GM21737 (cell line): Measurements from ENCODE around the gene SYTL3.
"Not testable (repeated sequence)": the region's sequence is repeated elsewhere in the genome, so short reads cannot be mapped to it uniquely, and the experiment has no call there.

ENCODE experiments used
- ATAC-seq: cut with Tn5 transposase; IDR thresholded peaks from one replicate; pipeline ENCODE4 v1.9.1; 2021; ENCODE audit warnings: mild to moderate bottlenecking, moderate library complexity; ENCODE audit not compliant: unreplicated experiment

SYTL3 gene

GRCh38 chr6:158649289-158650143, at the start of gene SYTL3:
SYTL3 (plus strand) TSS chr6:158650054; CDS start chr6:158663269, 13,215 bp downstream.
- peak; percentile 42 for ATAC-seq

GRCh38 chr6:158603261-158604047, 46.4 kb upstream of the SYTL3 start:
- no peak for ATAC-seq

GRCh38 chr6:158604048-158604406, 45.8 kb upstream of the SYTL3 start:
- ATAC-seq, result no peak

DNA sequence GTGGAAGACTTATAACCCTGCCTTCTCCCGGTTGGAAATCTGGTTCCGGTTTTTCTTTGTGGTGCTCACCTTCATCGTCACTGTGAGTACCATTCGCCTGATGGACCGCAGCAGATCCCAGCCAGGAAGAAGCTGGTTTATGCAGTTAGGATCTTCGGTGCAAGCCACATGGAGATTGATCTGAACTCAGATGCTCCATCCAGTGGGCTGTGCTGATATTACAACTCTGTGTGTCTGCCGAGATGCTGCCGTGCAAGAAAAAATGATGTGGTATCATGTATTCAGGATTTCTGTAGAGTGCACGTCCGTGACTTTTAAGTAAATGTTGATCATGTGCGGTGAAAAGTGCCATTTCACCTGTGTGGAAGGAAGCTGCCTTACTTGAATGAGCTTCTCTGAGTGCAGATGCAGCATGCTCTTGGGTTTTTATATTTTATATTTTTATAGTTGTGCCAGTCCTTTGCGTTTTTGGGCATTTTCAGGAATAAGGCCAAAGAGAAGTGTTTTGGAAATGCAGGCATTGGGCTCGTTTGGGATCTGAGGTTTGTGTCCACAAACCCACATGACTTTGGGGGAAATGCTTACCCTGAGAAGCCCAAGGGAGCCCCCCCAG, 44.5 kb upstream of the SYTL3 start:
- no peak for ATAC-seq

DNA sequence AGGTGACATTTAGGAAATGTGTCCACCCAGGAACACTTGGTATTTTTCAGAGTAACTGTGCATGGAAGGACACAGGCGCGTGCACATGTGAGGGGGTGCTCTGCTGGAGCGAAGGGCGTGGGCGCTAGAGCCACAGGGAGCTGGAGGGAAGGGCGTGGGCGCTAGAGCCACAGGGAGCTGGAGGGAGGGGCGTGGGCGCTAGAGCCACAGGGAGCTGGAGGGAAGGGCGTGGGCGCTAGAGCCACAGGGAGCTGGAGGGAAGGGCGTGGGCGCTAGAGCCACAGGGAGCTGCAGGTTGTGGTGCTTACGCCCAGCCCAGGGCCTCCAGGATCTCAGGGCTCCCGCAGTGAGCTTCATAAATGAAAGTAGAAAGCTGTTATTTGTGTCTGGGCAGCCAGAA, 43.8 kb upstream of the SYTL3 start:
- ATAC-seq, result not testable (repeated sequence)

GRCh38 chr6:158606935-158607334, 42.9 kb upstream of the SYTL3 start:
- ATAC-seq, result no peak

- no peak for ATAC-seq
Observed at GRCh38 chr6:158607411-158608170, 42.3 kb upstream of the SYTL3 start.

DNA sequence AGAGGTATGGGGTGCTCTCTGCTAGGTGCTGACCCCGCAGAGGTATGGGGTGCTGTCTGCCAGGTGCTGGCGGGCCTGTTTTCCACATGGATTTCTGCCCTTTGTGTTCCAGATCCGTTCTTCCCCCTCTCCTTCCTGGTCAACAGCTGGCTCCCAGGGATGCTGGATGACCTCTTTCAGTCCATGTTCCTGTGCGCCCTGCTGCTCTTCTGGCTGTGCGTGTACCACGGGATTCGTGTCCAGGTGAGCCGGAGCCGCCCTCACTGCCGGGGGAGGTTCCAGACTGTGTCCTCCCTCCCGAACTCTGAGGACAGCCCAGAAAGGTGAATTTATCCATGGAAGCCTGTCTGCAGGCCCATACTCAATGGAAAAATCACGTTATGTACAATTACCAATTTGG, 41.6 kb upstream of the SYTL3 start:
- ATAC-seq, result no peak

DNA sequence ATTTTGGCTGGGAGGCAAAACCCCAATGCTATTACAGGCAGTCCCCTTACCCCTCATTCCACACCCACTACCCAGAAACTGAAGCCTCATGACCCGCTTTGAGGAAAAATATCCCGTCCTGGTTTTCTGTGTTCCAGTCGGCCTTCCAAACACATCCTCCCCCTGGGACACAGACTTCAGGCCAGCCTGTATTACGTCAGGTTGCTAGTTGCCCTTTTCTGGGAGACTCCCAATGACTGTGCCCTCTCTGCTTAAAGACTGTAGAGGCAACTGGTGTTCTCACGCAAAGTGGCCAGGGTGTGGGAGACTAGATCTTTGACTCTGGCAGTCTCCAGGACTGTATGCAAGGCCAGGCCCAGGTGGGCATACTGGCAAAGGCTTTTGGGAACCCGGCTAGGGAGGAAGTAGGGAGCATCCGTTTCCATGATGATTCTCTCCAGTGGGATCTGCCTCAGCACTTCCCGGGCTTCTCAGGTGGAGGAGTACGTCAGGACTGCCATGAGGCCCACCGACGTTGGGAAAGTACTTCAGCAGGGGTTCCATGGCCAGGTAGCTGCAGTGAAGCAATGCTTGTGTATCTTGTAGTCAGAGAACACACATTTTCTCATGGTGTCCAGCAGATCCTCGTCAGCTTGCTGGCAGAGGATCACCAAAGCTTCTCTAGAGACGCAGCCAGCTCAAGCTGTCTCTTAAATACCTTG, 40.2 kb upstream of the SYTL3 start:
- ATAC-seq, result no peak

DNA sequence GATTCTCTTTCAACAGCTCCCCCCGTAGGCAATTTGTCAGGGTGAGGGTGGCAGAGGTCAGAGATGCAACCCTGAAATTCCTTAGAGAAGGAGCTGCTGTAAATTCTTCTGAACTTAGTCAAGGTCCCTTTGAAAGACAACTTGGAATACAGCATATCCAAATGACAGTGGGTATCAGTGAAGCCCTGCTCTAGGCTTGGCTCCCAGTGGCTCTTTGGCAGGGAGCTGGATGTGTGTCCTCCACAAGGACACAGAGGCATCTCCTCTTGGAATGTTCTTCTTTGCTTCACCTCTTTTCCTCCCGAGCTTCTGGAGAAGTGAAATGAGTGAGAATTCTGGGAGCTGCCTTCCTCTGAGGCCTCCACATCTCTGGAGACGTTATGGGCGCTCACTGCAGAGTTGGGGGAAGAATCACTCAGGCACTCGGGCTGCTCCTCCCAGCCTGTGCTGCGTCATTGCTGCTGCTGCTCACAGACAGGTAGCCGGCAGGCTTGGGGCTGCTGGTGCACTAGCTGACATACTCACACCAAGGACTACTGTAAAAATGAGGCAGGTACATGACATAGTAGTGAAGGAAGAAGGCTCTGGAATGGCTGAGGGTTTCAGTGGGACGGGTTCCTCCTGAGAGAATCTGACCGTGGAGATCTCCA, 39.4 kb upstream of the SYTL3 start:
- ATAC-seq, result no peak

- no peak for ATAC-seq
Observed at GRCh38 chr6:158611039-158611438, 38.8 kb upstream of the SYTL3 start.

DNA sequence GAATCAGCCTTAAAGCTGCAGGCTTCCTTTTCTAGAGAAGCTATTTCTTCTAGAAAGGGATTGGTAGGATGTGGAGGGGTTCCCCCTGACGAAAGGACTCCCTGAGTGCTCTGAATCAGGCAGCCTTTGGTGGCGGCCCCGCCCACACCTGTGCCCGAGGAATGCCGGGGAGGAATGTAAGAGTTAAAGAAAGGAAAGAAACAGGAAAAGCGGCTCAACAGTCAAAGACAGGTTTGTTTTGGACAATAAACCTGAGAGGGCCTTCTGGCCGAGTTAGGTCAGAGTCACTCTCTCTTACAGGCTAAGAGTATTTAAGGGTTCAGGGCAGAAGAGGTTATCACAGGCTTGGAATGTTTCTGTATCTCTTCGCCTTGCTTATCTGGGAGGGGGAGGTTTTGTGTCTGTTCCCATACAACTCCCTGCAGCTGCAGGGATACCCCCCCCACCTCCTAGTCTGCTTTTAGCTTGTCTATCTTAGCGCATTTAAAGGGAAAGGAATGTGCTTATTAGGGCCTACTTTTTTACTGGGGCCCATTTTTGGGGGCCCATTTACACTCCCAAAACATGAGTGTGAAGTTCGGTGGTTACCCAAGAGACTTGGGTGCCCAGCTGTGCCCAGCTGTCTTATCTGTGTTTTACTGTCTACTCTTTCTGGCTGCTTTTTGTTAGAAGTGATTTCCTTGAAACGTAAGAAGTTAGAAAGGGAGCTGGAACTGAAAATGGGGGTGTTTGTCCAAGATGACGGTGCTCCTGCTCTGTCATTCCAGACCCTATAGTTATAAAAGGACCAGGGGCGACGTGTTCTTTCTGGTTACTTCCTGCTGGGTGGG, 38.1 kb upstream of the SYTL3 start:
- ATAC-seq, result no peak

- not testable (repeated sequence) for ATAC-seq
Observed at GRCh38 chr6:158614606-158615005, 35.2 kb upstream of the SYTL3 start.

GRCh38 chr6:158618289-158618688, 31.6 kb upstream of the SYTL3 start:
- not testable (repeated sequence) for ATAC-seq

GRCh38 chr6:158619922-158620801, 29.7 kb upstream of the SYTL3 start:
- ATAC-seq, result no peak

DNA sequence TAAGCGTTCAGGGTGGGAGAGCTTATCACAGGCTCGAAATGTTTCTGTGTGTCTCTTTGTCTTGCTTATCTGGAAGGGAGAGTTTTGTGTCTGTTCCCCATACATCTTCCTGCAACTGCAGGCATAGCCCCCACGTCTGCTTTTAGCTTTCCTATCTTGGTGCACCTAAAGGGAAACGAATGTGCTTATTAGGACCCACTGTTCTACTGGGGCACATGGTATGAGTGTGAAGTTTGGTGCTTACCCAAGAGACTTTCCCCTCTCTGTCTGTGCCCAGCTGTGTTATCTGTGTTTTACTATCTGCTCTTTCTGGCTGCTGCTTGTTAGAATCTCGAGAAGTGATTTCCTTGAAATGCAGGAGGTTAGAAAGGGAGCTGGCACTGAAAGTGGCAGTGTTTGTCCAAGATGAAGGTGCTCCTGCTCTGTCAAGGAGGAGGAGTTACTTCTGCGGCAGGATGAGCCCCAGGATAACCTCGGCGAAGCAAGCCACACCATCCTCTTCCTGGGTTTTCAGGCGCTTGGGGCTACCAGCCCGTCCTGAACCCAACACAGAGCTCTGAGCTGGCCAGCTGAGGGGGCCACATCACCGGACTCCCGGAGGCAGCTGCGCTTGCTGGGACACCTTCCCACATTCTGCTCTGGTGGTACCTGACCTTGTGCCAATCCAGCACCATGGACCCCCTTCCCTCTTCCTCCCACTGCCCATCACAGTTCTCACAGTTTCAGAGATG, 28.7 kb upstream of the SYTL3 start:
- no peak for ATAC-seq
